ENCODE results near the gene ANO10. TPM values are rescaled to one million over a fixed set of nuclear protein-coding genes. Genes with fewer than 3 reads are reported as not detected.
"Not testable (repeated sequence)": the region's sequence is repeated elsewhere in the genome, so short reads cannot be mapped to it uniquely, and the experiment has no call there.

Gene ANO10
- total RNA-seq, 4 donors from 2014 or later, result 20.2 to 29.2 (median 26.1) TPM

DNA sequence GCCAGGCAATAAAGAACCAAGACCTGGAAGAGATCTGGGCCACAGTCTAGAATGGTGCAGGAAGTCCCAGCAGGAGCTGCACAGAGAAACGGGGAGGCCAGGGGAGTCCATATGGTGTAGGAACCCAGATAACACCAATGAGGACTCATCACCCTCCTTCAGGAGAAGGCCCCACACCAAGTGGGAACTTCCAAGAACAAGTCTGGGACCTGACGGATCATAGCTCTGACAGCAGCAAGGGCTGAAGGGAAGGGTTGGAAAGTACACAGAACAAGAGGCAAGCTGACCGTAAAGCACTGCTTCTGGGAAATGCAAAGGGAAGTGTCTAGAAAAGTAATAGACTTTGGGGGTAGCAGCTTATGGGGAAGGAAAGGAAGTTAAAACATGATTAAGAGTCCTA, 34.5 kb downstream of the ANO10 start:
- no peak for DNase-seq (ENCODE audit: low spot score)
- TF ChIP-seq, protein P1, sequence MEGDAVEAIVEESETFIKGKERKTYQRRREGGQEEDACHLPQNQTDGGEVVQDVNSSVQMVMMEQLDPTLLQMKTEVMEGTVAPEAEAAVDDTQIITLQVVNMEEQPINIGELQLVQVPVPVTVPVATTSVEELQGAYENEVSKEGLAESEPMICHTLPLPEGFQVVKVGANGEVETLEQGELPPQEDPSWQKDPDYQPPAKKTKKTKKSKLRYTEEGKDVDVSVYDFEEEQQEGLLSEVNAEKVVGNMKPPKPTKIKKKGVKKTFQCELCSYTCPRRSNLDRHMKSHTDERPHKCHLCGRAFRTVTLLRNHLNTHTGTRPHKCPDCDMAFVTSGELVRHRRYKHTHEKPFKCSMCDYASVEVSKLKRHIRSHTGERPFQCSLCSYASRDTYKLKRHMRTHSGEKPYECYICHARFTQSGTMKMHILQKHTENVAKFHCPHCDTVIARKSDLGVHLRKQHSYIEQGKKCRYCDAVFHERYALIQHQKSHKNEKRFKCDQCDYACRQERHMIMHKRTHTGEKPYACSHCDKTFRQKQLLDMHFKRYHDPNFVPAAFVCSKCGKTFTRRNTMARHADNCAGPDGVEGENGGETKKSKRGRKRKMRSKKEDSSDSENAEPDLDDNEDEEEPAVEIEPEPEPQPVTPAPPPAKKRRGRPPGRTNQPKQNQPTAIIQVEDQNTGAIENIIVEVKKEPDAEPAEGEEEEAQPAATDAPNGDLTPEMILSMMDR (IDR thresholded peaks at IDR 0.05), result no peak
- no peak for ATAC-seq (ENCODE audit: low FRiP score)

DNA sequence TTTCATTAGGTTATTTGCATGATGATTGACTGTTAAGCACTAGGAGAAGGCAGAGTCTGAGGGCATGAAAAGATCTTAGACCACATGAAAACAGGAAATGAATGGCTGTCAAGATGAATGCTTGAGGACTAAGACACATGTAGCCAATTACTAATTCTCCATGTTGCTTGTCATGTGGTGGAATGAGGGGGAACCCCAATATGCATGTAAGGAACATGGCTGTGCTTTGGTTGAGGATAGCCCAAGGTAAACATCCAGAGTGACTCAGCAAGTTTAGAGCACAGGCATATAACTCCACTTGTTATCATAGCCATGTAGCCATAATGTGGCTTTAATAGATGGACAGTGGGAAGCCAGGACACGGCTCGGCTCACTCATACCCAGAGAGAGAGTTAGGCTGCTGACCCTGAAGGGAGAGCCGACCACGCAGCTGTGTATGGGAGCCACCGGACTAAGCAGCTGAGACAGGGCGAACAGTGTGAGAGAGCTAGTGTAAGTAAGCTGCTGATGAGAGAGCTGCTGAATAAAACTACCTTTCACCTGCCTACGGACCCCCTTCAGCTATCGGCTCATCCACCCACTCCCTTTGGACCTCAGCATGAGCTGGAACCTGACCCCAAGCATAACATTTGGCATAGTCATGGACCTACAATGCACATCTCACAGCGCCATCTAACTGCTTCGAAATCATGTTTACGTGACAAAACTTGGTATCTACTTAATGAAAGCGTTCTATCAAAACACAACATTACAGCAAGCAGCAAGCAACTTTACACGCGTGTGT, 37.6 kb downstream of the ANO10 start:
- ATAC-seq (ENCODE audit: low FRiP score), result no peak
- no peak for DNase-seq (ENCODE audit: low spot score)
- TF ChIP-seq, protein P1 (IDR thresholded peaks at IDR 0.05), result no peak

DNA sequence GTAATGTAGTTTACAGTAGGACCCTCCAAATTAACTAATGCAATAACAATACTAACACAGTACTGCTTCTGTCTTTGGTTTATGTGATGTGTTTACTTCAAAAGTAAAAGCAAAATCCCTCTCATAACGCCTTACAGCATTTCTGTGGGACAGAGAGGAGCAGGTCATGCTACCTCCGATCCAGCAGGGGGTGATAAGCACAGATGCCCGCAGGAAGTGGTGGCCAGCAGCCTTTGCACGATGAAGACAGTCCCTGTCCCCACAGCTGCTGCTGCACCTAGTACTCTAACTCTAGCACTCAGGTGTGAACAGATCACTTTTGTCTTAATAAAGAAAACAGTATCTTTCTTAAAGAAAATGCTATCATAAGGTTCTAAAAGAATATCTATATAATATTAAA, 38.3 kb downstream of the ANO10 start:
- TF ChIP-seq, protein P1 (IDR thresholded peaks at IDR 0.05), result no peak
- no peak for DNase-seq (ENCODE audit: low spot score)
- no peak for ATAC-seq (ENCODE audit: low FRiP score)

DNA sequence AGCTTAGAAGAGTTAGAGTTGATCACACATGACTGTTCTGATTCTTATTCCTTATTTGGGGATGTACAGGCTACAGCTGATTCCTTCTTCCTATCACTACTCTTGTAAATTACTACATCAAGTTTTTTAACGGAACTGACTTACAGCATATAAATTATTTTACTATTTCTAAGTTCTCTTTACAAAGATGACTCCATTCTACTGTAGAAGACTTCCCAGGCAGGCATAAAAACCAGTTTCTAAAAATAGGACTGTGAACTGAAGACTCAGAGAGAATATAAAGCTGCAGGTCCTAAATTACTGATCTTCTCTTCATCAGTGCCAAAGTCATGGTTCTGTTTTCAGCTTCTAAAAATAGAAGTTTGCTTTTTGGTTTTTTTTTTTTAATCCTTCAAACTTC, 38.9 kb downstream of the ANO10 start:
- TF ChIP-seq, protein P1 (IDR thresholded peaks at IDR 0.05), result no peak
- ATAC-seq (ENCODE audit: low FRiP score), result no peak

DNA sequence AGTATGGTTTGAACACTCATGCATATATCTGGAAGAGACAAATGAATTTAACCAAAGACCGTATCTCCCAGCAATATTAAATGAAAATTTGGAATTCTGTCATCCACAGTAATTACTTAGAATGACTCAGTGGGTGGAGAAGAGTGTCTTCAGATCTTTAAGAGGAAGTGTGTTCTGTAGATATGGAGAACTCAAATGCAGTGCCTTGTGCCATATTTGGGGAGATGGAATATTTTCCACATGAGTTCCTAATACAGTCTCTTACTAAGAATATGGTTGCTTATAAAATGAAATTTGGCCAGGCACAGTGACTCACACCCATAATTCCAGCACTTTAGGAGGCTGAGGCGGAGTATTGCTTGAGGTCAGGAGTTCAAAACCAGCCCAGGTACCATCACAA, 40.5 kb downstream of the ANO10 start:
- no peak for ATAC-seq (ENCODE audit: low FRiP score)
- TF ChIP-seq, protein P1 (IDR thresholded peaks at IDR 0.05), result no peak
- DNase-seq (ENCODE audit: low spot score), result no peak

More for the DNA sequence above, 38.9 kb downstream of the ANO10 start:
- no peak for DNase-seq (ENCODE audit: low spot score)

DNA sequence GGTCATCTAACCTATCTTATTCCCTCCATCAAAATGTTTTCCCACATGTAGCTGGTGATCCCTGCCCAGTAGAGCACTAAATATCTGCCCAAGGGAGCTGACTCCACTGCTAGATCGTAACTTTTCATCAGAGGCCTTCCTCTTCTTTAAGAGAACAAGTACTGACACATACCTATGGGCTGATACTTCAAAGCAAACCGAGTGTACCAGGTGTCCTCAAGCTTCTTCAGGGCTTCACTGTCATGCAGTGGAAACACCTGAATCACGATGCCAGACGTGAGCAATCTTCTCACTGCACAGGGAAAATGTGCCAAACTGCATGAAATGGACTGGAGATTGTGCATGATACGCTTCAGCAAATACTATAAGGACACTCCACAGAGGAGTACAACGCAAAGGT, 41.6 kb downstream of the ANO10 start:
- TF ChIP-seq, protein P1 (IDR thresholded peaks at IDR 0.05), result no peak
- ATAC-seq (ENCODE audit: low FRiP score) (no peak), DNase-seq (ENCODE audit: low spot score) (no peak)

DNA sequence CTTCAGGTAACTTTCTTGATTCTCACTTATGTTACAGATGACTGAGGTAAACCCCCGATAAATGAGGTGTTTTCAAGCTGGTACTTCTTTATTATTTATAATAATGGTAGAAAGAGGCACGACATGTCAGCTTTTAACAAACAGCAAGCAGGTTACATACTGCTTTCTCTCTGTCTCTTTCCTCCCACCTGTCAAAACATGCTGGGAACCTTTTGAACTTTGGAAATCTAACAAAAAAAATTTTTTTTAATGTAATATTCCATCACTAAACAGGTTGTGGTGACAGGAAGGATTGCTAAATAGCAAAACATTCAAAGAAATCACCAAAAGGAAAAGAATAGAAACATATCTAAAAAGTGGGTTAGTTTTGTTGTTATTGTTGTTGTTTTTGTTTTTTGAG, 48.2 kb downstream of the ANO10 start:
- DNase-seq (ENCODE audit: low spot score) (no peak), ATAC-seq (ENCODE audit: low FRiP score) (no peak)
- TF ChIP-seq, protein P1 (IDR thresholded peaks at IDR 0.05), result no peak

DNA sequence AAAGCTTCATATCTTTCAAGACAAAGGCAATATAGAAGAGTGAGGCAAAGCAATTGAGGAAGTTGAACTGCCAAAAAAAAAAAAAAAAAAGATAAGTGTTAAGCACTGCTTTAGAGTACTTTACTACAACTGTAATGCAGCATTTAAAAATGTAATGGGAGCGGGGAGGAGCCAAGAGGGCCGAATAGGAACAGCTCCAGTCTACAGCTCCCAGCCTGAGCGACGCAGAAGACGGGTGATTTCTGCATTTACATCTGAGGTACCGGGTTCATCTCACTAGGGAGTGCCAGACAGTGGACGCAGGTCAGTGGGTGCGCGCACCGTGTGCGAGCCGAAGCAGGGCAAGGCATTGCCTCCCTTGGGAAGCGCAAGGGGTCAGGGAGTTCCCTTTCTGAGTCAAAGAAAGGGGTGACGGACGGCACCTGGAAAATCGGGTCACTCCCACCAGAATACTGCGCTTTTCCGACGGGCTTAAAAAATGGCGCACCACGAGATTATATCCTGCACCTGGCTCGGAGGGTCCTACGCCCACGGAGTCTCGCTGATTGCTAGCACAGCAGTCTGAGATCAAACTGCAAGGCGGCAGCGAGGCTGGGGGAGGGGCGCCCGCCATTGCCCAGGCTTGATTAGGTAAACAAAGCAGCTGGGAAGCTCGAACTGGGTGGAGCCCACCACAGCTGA, 56.0 kb downstream of the ANO10 start:
- not testable (repeated sequence) for ATAC-seq (ENCODE audit: low FRiP score); DNase-seq (ENCODE audit: low spot score)

All from omental fat pad (tissue), 4 donors.